ENCODE data around the gene DIAPH2. TPM values are rescaled to one million over a fixed set of nuclear protein-coding genes. Genes with fewer than 3 reads are reported as not detected.

The DIAPH2 gene
- total RNA-seq, result 20.8 and 22.2 TPM in 2 replicates

DNA sequence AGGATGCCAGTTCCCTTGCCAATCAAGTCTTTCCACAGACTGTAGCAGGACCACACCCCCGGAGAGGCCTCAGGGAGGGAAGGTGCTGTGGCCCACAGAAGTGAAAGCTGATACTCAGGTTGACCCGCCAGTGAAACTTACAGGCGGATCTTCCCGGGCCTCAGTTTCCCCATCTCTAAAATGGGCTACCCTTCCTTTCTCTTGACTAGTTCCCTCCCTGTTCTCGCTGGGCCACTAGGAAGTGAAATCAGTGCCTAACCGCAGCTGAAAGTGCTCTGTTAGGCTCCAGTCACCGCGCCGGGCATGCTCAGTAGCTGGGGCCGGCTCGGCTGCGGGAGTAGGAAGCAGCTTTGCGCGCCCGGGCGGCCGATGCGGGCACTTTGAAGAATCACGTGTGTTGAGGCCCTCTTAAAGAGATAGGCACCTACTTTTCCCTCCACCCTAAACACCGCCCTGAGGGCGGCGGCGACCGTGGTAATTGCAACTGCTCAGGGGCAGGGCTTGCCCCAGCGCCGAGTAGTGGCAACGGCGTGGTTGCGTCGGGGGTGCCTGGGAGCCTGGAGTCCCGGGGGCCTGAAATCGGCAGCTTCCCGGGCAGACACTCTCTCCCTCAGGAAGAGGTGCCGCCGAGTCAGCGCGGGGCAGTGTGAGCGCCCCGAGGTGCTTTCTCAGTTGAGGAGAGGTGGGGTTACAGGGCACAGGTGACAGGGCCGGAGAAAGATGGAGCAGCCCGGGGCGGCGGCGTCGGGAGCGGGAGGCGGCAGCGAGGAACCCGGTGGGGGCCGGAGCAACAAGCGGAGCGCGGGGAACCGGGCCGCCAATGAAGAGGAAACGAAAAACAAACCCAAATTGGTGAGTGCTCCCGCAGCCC is at the start of gene DIAPH2:
TSS of gene DIAPH2 (plus strand) at position 504 of the 871 bp plus-strand sequence.

DNA sequence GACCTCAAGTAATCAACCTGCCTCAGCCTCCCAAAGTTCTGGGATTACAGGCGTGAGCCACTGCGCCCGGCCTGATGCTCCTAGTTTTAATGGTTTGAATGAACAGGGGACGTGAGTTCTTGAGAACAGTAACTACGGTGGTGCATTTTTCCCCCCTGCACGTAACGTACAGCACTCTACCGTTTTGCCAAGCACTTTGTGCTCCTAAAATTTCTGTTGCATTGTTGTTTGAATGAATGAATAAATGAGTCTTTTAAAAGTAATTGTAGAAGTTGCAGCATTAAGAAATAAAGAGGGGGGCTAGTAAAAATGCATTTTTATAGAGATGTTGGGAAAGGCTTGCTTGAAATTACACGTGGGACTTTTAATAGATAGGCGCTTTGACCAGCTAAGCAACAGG is 199.0 kb downstream of the DIAPH2 start, which contains the start of gene RPA4:
TSS of gene RPA4 (plus strand) at position 301 of the 400 bp plus-strand sequence. CDS start 403 bp downstream, outside the sequence.

Other genes starting within 250 kb of the DIAPH2 start
- gene RPA4, start 199.1 kb downstream of the DIAPH2 start, total RNA-seq, result 1.00 and 1.7 TPM in 2 replicates

All from uterine smooth muscle cell (primary cell).